Stomach smooth muscle (tissue), 2 donors: Measurements from ENCODE around the gene ZNF93.
"Not testable (repeated sequence)": the region's sequence is repeated elsewhere in the genome, so short reads cannot be mapped to it uniquely, and the experiment has no call there.

Experiments used
- H3K27ac ChIP-seq: one replicate; pipeline ENCODE4 v1.7.0; 2013; ENCODE audit warnings: mild to moderate bottlenecking, low read length, inconsistent platforms
- H3K27me3 ChIP-seq, 2 donors: one replicate each; pipeline ENCODE4 v1.7.0; 2013; ENCODE audit warnings: low read length in 2 of 2; ENCODE audit not compliant: insufficient read depth in 2 of 2, control insufficient read depth in 1 of 2
- H3K36me3 ChIP-seq, 2 donors: one replicate each; pipeline ENCODE4 v1.7.0; 2013; ENCODE audit warnings: low read length in 2 of 2; ENCODE audit not compliant: control insufficient read depth in 2 of 2, insufficient read depth in 2 of 2
- H3K4me1 ChIP-seq: one replicate; pipeline ENCODE4 v1.7.0; 2013; ENCODE audit warnings: low read length; ENCODE audit not compliant: control insufficient read depth, insufficient read depth
- H3K4me3 ChIP-seq, 2 donors: one replicate each; pipeline ENCODE4 v1.7.0; 2013; ENCODE audit warnings: low read length in 2 of 2
- H3K9ac ChIP-seq, 2 donors: one replicate each; pipeline ENCODE4 v1.7.0; 2013; ENCODE audit warnings: low read length in 2 of 2, mild to moderate bottlenecking in 1 of 2
- H3K9me3 ChIP-seq, 2 donors: one replicate each; pipeline ENCODE4 v1.7.0; 2013; ENCODE audit warnings: low read length in 2 of 2; ENCODE audit not compliant: control insufficient read depth in 2 of 2
- donor health status: healthy.
- donor health status: Pancreatic carcinoma.

ZNF93 gene

DNA sequence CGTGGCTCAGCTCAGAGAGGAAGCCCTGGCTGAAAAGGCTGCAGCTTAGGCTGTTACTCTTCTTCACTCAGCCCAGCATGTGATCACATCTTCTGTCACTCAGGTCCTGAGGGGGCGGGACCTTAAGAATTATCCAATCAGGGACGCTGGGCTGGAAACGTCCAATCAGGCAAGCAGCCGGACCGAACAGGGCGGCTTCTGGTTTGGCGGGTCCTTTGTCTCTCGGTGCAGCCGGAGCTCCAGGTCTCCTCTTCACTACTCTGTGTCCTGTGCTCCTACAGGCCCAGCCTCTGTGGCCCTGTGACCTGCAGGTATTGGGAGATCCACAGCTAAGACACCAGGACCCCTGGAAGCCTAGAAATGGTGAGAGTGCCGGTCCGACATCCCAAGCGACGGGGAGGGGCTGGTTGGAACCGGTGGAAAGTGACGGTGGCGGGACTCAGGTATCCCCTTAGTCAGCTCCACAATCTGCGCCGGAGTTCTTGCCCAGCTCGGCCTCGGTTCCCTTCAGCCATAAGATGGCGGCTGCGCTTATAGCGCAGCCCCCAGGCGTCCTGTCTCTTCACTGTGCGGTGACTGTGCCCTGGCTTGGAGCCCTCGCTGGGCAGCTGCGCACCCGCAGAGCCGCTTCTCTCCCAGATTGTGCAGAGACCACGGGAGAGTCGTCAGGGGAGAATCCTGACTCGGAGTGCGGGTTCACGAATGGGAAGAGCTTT lies at the start of gene ZNF93:
Gene ZNF93, plus strand, starts transcription at position 218 of the 716 bp plus-strand sequence. Its CDS starts 143 bp downstream, at position 361.
- Histone ChIP-seq H3K27ac (peak within 1 kb of the TSS; percentile 87), H3K27me3 (no peaks in the 10 kb centered on the region), H3K4me3 (peak within 1 kb of the TSS; percentile 80 to 91), H3K4me1 (no peaks in the 10 kb centered on the region), H3K36me3 (no peaks in the 10 kb centered on the region), H3K9me3 (no peaks in the 10 kb centered on the region), H3K9ac (peak within 1 kb of the TSS; percentile 71 to 80)

DNA sequence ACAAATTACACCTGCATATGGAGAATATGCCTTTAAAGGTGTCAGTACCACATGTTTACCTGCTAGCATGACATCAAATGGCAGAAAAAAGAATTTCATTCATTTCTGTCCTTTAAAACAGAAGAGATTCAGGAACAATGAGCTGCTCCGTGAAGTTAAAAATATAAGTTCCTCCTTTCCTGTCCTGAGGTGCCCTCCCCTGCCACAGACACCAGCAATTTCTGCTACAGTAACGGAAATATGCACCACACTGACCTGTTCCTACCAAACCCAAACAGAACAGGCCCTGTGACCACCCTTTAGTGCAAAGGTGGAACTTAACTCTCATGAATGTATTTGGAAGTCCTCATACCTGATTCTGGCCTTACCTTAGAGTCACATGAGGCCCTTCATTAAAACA lies 49.0 kb upstream of the ZNF93 start:
- H3K27me3 ChIP-seq, H3K36me3 ChIP-seq, H3K27ac ChIP-seq, H3K4me1 ChIP-seq, H3K4me3 ChIP-seq, H3K9me3 ChIP-seq, H3K9ac ChIP-seq: not testable (repeated sequence)

DNA sequence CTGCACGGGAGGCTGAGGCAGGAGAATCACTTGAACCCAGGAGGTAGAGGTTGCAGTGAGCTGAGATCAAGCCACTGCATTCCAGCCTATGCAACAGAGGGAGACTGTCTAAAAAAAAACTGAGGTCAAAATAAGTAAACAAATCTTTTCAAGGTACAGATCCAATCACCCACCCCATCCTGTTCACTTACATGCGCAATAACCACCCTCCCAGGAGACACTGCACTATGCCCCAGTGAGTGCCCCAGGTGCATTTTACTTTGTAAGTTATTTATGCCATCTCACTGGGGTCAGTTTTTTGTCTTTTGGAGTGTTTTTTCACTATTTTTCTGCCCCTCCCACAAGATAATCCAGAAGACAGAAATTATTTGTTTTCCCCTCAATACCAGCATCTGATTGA lies 42.0 kb upstream of the ZNF93 start:
- H3K27ac ChIP-seq, result no peak overlapping the region
- no peaks in the 10 kb centered on the region for H3K4me1 ChIP-seq
- H3K4me3 ChIP-seq, result no peak overlapping the region
- H3K9ac ChIP-seq, result no peak overlapping the region
- peaks cover 2 to 4% of the 10 kb centered on the region in 2 donors for H3K27me3 ChIP-seq
- H3K9me3 ChIP-seq, result no peaks in the 10 kb centered on the region
- H3K36me3 ChIP-seq, result no peaks in the 10 kb centered on the region

DNA sequence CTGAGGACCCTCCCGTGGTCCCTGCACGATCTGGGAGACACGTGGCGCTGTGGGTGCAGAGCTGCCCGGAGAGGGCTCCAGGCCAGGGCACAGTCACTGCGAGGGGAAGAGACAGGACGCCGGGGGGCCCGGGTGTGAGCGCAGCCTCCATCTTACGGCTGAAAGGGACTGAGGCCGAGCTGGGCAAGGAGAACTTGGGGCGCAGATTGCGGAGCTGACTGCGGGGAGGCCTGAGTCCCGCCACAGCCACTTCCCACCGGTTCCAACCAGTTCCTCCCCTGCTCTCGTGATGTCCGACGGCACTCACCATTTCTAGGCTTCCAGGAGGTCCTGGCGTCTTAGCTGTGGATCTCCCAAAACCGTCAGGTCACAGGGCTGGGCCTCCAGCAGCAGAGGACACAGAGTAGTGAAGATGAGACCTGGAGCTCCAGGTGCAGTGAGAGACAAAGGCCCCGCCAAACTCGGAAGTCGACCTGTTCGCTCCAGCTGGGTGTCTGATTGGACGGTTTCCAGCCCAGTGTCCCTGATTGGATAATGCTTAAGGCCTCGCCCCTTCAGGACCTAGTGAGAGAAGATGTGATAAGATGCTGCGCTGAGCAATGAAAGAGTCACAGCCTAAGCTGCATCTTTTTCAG lies 39.9 kb upstream of the ZNF93 start:
- Histone ChIP-seq H3K9me3 (no peaks in the 10 kb centered on the region), H3K9ac (no peak overlapping the region), H3K4me3 (peak overlapping the region in 1 of 2 donors; percentile 40), H3K27me3 (peaks cover 2 to 4% of the 10 kb centered on the region in 2 donors), H3K4me1 (peaks cover 3% of the 10 kb centered on the region), H3K36me3 (no peaks in the 10 kb centered on the region), H3K27ac (no peak overlapping the region)

DNA sequence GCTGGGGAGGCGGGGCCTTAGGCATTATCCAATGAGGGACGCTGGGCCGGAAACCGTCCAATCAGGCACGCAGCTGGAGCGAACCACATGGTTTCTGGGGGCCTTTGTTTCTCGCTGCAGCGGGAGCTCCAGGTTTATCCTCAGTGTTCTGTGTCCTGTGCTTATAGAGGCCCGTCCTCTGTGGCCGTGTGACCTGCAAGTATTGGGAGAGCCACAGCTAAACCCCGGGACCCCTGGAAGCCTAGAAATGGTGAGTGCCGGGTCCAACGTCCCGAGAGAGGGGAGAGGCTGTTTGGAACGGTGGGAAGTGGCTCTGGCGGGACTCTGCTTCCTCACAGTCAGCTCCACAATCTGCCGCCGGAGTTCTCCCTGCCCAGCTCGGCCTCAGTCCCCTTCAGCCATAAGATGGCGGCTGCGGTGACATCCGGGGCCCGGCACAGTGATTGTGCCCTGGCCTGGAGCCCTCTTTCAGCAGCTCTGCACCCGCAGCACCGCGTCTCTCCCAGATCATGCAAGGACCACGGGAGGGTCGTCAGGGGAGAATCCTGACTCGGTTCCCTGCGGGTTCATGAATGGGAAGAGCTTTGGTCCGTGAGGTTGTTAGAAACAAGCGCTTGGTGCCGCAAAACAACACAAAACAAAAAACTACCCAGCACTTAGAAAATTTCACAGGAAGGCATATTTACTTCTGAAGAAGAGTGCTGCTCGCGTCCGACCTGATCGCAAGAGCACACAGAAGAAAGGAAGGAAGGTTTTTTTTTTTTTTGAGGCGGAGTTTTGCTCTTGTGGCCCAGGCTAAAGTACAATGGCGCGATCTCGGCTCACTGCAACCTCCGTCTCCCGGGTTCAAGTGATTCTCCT lies 34.8 kb upstream of the ZNF93 start, which contains the start of gene ZNF253:
Gene ZNF253, plus strand, starts transcription at position 133 of the 861 bp plus-strand sequence. Its CDS starts 115 bp downstream, at position 248.
- H3K36me3 ChIP-seq, result no peaks in the 10 kb centered on the region
- H3K9ac ChIP-seq, result peak within 1 kb of the TSS; percentile 87 to 97
- peak within 1 kb of the TSS; percentile 80 to 94 for H3K4me3 ChIP-seq
- no peaks in the 10 kb centered on the region for H3K9me3 ChIP-seq
- no peaks in the 10 kb centered on the region for H3K27me3 ChIP-seq
- H3K27ac ChIP-seq, result peak within 1 kb of the TSS; percentile 92
- peaks cover 22% of the 10 kb centered on the region for H3K4me1 ChIP-seq

DNA sequence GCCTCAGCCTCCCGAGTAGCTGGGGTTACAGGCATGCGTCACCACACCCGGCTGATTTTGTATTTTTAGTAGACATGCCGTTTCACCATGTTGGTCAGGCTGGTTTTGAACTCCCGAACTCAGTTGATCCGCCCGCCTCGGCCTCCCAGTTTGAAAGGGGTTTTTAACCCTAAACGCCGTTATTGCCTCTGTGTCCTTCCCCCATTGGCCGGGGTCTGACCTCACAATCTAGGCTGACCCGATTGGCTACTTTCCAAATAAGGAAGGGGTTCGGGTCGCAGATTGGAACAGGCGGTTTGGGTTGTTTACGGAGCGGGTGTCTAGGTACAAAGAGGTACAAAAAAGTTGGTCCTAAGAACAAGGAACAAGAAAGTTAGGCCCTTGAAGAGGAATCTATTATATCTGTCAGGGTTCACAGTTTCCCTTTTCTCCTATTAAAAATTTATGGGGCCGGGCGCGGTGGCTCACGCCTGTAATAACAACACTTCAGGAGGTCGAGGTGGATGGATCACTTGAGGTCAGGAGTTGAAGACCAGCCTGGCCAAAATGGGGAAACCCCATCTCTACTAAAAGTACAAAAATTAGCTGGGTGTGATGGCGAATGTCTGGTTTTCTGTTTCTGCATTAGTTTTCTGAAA lies 34.0 kb upstream of the ZNF93 start:
- no peaks in the 10 kb centered on the region for H3K27me3 ChIP-seq
- H3K9me3 ChIP-seq, result no peaks in the 10 kb centered on the region
- peak overlapping the region; percentile 80 to 94 for H3K4me3 ChIP-seq
- H3K9ac ChIP-seq, result peak overlapping the region; percentile 87 to 97
- peaks cover 26% of the 10 kb centered on the region for H3K4me1 ChIP-seq
- H3K36me3 ChIP-seq, result no peaks in the 10 kb centered on the region
- H3K27ac ChIP-seq, result peak overlapping the region; percentile 92

DNA sequence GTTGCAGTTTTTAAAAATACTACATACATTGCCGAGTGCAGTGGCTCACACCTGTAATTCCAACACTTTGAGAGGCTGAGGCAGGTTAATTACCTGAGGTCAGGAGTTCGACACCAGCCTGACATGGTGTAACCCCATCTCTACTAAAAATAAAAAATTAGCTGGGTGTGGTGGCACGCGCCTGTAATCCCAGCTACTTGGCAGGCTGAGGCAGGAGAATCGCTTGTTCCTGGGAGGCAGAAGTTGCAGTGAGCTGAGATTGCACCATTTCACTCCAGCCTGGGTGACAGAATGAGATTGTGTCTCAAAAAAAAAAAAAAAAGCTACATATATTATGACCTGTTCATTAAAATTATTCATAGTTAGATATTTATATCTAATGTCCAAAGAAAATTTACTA lies 30.7 kb upstream of the ZNF93 start:
- H3K4me3 ChIP-seq, H3K36me3 ChIP-seq, H3K9me3 ChIP-seq, H3K9ac ChIP-seq, H3K27me3 ChIP-seq, H3K27ac ChIP-seq: not testable (repeated sequence)
- H3K4me1 ChIP-seq, result peaks cover 28% of the 10 kb centered on the region

DNA sequence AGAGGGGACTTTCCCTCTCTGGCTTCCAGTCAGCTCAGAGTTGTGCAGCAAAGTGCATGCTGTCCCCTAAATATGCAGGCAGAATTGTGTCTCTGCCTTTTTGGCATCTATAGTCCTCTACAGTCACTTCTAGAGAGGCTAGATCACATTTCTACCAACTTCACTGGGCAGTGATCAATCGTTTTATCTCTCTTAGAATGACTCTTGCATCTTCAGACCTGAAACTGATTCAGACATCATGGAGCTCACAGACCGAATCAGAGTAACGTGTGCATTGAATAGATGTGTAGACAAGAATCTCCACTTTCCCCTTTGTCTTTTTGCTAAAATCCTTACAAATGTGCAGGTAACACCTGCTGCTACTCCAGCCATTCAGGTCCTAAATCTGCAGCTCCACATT lies 28.8 kb upstream of the ZNF93 start:
- H3K9ac ChIP-seq, result no peak overlapping the region
- no peak overlapping the region for H3K4me3 ChIP-seq
- no peaks in the 10 kb centered on the region for H3K9me3 ChIP-seq

DNA sequence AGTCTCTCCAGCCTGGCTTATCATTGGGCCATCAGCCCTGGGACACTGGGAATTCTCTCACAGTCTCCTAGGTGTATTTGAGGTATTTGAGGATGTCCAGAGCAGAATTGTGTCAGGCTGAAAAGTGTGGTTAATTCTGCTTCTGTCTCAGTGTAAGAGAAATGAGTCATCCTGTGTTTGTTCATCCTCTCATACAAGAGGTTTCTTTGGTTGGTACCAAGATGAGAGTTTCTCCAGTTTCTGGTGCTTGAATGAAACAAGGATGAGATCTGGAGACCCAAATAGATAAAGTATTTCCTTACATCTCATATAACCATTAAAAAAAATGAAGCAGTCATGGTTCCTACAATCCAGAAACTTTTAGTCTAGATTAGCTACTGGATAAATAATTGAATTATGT lies 27.4 kb upstream of the ZNF93 start:
- Histone ChIP-seq H3K27ac (no peak overlapping the region), H3K27me3 (no peaks in the 10 kb centered on the region), H3K4me1 (peaks cover 13% of the 10 kb centered on the region), H3K9me3 (no peaks in the 10 kb centered on the region), H3K9ac (no peak overlapping the region), H3K4me3 (no peak overlapping the region), H3K36me3 (no peaks in the 10 kb centered on the region)

More for the DNA sequence above, 28.8 kb upstream of the ZNF93 start:
- no peak overlapping the region for H3K27ac ChIP-seq
- no peaks in the 10 kb centered on the region for H3K27me3 ChIP-seq
- H3K36me3 ChIP-seq, result no peaks in the 10 kb centered on the region
- H3K4me1 ChIP-seq, result peaks cover 21% of the 10 kb centered on the region

DNA sequence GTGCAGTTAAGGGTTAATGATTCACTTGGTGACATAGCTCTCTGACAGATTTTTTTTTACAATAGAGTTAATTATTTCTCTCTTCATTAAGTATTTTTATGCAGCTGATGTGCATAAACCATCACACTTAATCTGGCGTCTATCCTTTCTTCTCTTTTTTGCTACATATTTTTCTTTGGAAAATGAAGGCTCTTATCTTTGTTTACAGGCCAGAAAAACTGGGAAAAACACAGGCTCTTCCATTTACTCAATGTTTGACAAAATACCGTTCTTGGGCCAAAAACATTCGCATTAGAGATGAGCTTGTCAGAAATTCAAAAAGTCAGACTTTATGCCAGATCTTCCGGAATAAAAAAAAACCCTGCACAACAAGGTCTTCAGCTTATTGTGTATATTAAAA lies 23.0 kb upstream of the ZNF93 start:
- Histone ChIP-seq H3K27ac (no peak overlapping the region), H3K27me3 (no peaks in the 10 kb centered on the region), H3K36me3 (peaks cover 0 to 8% of the 10 kb centered on the region in 2 donors), H3K9me3 (no peaks in the 10 kb centered on the region), H3K4me3 (no peak overlapping the region), H3K9ac (no peak overlapping the region), H3K4me1 (no peaks in the 10 kb centered on the region)
